ENCODE data around the gene ATP8B3.
A peak's percentile ranks its signal among the peaks of the same experiment; 100 is the strongest.

The ATP8B3 gene, protein sequence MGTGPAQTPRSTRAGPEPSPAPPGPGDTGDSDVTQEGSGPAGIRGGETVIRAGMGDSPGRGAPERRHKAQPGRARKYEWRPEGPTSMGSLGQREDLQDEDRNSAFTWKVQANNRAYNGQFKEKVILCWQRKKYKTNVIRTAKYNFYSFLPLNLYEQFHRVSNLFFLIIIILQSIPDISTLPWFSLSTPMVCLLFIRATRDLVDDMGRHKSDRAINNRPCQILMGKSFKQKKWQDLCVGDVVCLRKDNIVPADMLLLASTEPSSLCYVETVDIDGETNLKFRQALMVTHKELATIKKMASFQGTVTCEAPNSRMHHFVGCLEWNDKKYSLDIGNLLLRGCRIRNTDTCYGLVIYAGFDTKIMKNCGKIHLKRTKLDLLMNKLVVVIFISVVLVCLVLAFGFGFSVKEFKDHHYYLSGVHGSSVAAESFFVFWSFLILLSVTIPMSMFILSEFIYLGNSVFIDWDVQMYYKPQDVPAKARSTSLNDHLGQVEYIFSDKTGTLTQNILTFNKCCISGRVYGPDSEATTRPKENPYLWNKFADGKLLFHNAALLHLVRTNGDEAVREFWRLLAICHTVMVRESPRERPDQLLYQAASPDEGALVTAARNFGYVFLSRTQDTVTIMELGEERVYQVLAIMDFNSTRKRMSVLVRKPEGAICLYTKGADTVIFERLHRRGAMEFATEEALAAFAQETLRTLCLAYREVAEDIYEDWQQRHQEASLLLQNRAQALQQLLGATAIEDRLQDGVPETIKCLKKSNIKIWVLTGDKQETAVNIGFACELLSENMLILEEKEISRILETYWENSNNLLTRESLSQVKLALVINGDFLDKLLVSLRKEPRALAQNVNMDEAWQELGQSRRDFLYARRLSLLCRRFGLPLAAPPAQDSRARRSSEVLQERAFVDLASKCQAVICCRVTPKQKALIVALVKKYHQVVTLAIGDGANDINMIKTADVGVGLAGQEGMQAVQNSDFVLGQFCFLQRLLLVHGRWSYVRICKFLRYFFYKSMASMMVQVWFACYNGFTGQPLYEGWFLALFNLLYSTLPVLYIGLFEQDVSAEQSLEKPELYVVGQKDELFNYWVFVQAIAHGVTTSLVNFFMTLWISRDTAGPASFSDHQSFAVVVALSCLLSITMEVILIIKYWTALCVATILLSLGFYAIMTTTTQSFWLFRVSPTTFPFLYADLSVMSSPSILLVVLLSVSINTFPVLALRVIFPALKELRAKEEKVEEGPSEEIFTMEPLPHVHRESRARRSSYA (N-terminal part only)

DNA sequence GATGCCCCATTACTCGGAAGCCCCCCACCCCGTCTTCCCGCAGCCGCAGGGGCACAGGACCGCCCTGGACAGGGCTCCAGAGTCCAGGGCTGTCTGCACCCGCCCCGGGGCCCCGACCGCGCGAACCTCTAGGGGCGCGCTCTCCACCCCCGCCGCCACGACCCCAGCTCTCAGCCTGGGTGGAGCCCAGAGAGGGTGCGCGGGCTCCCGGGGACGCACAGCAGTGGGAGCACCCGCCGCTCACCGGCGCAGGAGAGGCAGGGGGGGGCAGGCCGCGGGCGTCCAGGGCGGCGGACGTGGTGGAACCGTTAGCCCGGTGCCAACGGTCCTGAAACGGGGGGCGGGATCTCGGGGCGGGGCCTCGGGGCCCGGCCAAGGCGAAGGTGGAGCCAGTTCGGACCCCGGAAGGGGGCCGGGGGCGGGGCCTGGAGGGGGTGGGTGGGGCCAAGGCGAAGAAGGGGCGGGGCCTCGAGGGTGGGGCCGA is at the start of gene ATP8B3:
Gene ATP8B3 (minus strand): TSS at position 335 of the 484 bp plus-strand sequence. CDS start 540 bp downstream, outside the sequence.
- DNase-seq (ENCODE audit: low read depth in 1 of 2, low spot score in 1 of 2) = no peak
- TF ChIP-seq JUND (IDR thresholded peaks at IDR 0.05; ENCODE audit: low read depth) = no peak
- in situ Hi-C loops (cut with HindIII; ENCODE audit: low pct_unique_long_range_greater_than_20kb, low sequenced_read_pairs) = no loop called here

DNA sequence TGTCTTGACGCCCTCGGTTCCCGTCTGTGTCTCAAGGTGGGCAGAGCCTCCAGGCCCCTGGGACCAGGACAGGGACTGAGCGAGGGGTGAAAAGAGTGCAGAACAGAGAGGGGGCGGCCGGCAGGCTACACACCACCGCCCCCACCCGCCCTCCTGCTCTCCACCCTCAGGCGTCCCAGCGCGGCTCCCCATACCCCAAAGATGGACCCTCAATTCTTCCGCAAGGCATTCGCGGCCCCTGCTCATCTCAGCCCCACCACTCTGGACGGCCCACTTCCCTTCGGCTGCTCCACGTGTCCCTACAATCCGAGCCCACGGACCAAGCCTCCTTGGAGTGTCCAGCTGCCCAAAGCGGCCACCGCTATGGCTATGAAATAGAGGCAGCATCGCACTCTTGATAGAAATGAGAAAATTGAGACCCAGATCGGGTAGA is 49.5 kb upstream of the ATP8B3 start:
- in situ Hi-C loops (cut with HindIII; ENCODE audit: low pct_unique_long_range_greater_than_20kb, low sequenced_read_pairs) = no loop called here
- TF ChIP-seq JUND (IDR thresholded peaks at IDR 0.05; ENCODE audit: low read depth) = no peak
- DNase-seq (ENCODE audit: low read depth in 1 of 2, low spot score in 1 of 2) = no peak

DNA sequence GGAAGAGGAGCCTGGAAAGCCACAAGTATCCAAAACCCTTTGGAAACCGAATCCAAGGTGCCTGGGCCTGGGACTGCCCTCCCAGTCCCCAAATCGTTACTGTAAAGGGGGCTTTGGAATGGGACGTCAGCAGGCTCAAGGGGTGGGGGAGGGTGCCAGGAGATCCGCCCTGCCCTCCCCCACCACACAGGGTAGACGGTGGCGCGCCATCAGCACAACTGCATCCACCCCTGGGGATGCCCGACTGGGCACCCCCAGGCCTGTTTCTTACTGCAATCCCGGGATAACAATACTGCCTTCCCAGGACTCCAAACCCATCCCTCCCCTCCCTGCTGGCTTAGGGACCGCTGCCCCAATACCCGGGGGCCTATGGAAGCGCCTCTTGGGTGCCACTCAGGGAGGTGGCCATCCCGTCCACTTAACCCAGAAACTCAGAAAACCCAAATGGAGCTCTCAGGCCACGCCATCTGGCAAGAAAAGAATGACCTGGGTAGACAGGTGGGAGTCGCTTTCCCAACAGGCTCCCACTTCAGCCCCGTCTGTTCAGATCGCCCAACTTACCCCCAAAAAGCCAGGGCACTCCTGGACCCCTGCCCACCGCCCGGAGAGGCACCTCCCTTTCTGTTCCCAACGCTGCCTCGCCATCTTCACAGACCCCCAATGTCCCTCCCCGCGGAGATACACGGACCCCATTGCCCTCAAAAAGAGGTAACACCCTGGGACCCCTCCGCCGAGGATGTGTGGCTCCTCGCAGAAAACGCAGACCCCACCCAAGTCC is 48.9 kb upstream of the ATP8B3 start:
- TF ChIP-seq JUND (IDR thresholded peaks at IDR 0.05; ENCODE audit: low read depth) = no peak
- in situ Hi-C loops (cut with HindIII; ENCODE audit: low pct_unique_long_range_greater_than_20kb, low sequenced_read_pairs) = no loop called here
- DNase-seq (ENCODE audit: low read depth in 1 of 2, low spot score in 1 of 2) = no peak

DNA sequence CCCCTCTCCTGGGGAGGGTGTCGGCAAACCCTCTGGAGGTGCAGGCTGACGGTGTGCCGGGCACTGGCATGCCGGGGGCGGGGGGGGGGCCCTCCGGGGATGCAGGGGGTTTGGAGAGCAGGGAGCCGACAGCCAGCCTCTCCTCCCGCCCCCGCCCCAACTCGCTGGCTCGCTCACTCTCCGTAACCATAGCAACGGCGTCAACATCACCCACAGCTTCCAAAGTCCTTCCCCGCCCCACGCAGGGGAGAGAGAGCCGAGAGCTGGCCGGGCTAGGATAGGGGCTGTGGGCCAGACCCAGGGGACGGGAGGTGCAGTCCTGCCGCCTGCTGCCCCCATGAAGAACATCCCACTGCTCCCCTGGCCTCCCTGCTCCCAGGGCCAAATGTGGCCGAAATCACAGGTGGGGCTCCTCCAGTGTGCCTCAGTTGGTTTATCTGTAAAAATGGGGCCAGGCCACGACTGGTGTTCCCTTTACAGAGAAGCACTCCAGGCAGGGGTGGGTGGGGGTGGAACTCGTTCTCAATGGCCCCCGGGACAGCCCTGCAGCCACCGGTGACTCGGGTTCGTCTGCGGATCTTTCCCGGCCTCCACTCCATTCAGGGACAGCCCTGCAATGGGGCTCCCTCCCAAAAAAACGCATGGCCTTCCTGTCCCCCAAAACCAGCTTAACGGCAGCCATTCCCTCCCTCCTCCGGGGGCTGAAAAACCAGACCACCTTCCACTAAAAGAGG is 48.1 kb upstream of the ATP8B3 start:
- no peak for TF ChIP-seq JUND (IDR thresholded peaks at IDR 0.05; ENCODE audit: low read depth)
- in situ Hi-C loops (cut with HindIII; ENCODE audit: low pct_unique_long_range_greater_than_20kb, low sequenced_read_pairs) = no loop called here
- no peak for DNase-seq (ENCODE audit: low read depth in 1 of 2, low spot score in 1 of 2)

DNA sequence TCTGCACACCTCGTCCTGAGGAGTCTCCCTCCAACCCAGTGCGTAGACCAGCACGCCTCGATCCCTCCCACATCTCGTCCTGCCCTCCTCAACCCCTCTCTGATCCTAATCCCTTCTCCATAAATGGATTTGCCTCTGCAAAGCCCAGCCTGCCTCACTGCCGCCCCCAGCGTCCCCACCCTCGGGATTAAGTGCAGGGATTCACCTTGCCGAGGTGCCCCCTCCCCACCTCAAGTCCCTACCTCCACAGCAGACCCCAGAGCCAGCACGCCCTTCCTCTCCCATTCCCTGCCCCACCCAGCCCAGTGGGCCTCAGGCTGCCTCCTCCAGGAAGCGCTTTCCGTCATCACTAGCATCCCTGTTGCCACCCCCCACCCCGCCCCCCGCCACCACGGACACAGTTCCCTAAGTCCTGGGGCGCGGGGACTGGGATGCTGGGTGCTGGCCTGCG is 47.3 kb upstream of the ATP8B3 start:
- DNase-seq (ENCODE audit: low read depth in 1 of 2, low spot score in 1 of 2) = no peak
- in situ Hi-C loops (cut with HindIII; ENCODE audit: low pct_unique_long_range_greater_than_20kb, low sequenced_read_pairs) = no loop called here
- no peak for TF ChIP-seq JUND (IDR thresholded peaks at IDR 0.05; ENCODE audit: low read depth)

DNA sequence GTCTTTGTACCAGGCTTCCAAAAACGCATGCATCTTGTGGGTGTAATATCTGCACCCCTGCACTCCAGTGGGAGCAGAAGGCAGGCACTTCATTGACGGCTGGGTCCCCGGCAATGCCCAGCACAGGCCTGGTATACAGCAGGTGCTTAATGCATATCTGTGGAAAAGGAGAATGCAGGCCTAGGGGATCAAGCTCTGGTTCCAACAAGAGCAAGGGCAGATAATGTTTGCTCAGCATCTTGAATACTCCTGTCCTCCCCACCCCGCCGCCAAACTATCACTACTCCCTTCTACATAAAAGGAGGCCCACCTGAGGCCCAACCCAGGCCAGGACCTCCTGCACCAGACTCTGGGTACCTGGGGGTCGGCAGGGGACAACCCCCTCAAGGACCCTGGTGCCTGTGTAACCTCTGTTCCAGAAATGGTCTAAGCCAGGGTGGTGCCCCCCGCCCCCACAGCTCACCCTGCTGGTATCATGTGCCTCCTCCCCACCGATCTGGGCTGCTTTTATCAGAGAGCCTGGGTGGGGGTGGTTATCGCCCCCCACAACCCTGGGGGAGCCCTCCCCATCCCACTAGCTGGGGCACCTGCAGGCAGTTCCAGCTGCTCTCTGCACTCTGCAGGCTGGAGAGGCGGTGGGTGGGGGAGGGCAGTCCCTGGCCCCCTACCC is 46.5 kb upstream of the ATP8B3 start:
- no peak for TF ChIP-seq JUND (IDR thresholded peaks at IDR 0.05; ENCODE audit: low read depth)
- DNase-seq (ENCODE audit: low read depth in 1 of 2, low spot score in 1 of 2) = no peak
- in situ Hi-C loops (cut with HindIII; ENCODE audit: low pct_unique_long_range_greater_than_20kb, low sequenced_read_pairs) = no loop called here

DNA sequence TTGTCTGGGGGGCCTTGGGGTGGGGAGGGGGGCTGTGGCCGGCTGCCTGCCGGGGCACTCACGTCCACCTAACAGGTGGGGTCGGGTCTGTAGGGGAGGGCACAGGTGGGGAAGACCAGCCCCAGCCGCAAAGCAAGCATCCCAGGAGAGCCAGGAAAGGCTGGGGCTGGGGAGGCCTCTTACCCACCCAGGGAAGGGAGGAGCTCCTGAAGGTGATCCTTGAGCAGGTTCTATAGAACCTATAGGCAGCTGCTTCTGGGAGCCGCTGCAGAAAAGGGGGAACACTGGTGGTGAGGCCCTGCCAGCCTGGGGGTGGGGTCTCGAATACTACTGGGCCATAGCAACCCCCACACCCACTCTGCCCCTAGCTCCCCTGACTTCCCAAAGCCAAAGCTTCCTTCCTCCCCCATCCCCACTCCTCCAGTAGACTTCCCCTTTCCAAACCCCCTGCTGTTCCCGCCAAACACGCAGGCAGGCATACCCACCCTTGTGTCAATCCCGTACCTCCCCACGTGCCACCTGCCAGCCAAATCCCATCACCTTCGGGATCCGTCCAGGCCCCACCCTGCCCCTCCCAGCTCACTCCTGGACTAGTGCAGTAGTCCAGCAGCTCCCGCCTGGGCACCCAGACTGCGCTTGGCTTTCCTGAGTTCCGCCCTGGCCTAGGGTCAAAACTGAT is 45.7 kb upstream of the ATP8B3 start:
- in situ Hi-C loops (cut with HindIII; ENCODE audit: low pct_unique_long_range_greater_than_20kb, low sequenced_read_pairs) = no loop called here
- no peak for TF ChIP-seq JUND (IDR thresholded peaks at IDR 0.05; ENCODE audit: low read depth)
- no peak for DNase-seq (ENCODE audit: low read depth in 1 of 2, low spot score in 1 of 2)

DNA sequence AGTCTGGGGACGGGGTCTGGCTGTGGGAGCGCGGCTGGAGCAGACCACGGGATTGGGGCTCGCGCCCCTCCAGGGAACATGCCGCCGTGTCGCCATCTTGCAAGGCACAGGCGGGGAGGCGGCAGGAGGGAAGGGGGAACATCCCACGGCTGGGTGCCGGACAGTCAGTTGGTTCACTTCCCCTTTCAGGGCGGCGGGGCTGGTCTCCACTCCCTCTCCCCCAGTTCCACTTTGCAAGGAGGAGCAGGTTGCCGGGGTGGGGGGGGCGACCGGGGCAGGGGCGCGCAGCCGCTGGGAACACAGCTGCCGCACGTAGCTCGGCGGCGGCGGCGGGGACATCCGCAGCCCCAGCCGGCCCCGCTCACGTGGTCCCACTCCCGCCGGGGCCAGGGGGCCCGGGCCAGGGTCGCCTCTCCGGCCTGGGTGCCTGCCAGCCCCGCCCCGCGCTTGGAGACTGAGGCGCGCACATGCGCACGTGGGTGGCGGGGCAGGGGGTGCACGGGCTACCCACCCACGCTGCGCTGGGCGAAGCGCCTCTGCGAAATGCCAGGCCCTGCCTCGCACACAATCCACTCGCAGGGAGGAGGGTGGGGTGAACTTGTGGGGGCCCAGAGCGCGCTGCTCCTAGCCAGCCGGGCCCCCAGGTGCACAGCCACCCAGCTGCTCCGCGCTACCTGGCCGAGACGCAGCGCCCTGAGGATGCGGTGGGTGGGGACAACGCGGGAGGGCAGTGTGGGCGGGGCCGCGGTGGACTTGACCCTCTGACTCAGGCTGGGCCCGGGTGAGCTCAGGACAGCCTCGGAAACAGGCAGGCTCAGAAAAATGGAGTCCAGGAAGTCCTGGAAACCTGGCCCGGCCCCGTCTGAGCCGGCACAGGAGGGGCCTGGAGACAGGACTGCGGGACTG is 44.9 kb upstream of the ATP8B3 start:
- in situ Hi-C loops (cut with HindIII; ENCODE audit: low pct_unique_long_range_greater_than_20kb, low sequenced_read_pairs) = no loop called here
- peak in 1 of 2 experiments; percentile 62 for DNase-seq (ENCODE audit: low read depth in 1 of 2, low spot score in 1 of 2)
- no peak for TF ChIP-seq JUND (IDR thresholded peaks at IDR 0.05; ENCODE audit: low read depth)

DNA sequence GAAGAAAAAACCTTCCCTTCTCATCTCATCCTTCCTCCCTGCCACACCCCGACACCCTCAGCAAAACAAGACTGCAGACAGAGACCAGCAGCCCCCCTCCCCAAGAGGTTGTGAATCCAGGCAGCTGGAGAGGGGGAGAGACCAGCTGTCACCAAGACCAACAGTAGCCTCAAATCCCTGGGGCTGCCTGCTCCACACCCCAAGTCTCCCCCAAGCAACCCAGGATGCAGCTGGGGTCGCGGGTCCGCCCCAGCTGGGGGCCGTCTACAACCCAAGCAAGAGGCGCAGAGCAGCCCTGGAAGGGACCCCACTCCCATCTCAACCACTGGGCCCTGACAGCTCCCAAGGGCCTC is 44.2 kb upstream of the ATP8B3 start:
- no peak for DNase-seq (ENCODE audit: low read depth in 1 of 2, low spot score in 1 of 2)
- in situ Hi-C loops (cut with HindIII; ENCODE audit: low pct_unique_long_range_greater_than_20kb, low sequenced_read_pairs) = no loop called here
- TF ChIP-seq JUND (IDR thresholded peaks at IDR 0.05; ENCODE audit: low read depth) = no peak

Data from T47D (cell line).